Left lung (tissue), 10 donors: ENCODE measurements around the gene KDM8. TPM values are rescaled to one million over a fixed set of nuclear protein-coding genes. Genes with fewer than 3 reads are reported as not detected.

Experiments used
- ATAC-seq: fragments of 200-7000 bp; cut with Tn5 transposase; one replicate; pipeline ENCODE4 v1.9.1; 2020; ENCODE audit warnings: moderate library complexity
- DNase-seq, 4 donors: peaks; one replicate each; pipeline ENCODE4 v3.0.0-alpha.2; 2013 to 2020
- H3K27ac ChIP-seq, 2 donors: fragments of 200-600 bp; sonication (generic) in 1 of 2; one replicate each; pipeline versions ENCODE4 v1.5.0 to v1.8.0; 2020 to 2021
- H3K27me3 ChIP-seq, 2 donors: fragments of 200-600 bp; sonication (generic) in 1 of 2; one replicate each; pipeline versions ENCODE4 v1.5.0 to v1.8.0; 2020 to 2021
- H3K36me3 ChIP-seq, 2 donors: fragments of 200-600 bp; sonication (generic) in 1 of 2; one replicate each; pipeline versions ENCODE4 v1.5.0 to v1.8.0; 2020 to 2021
- H3K4me1 ChIP-seq, 2 donors: fragments of 200-600 bp; one replicate each; pipeline ENCODE4 v1.8.0; 2021
- H3K4me3 ChIP-seq, 2 donors: fragments of 200-600 bp; sonication (generic) in 1 of 2; one replicate each; pipeline versions ENCODE4 v1.5.0 to v1.8.0; 2020 to 2021; ENCODE audit warnings: mild to moderate bottlenecking in 1 of 2
- H3K9me3 ChIP-seq, 2 donors: fragments of 200-600 bp; sonication (generic) in 1 of 2; one replicate each; pipeline versions ENCODE4 v1.5.0 to v1.8.0; 2020 to 2021
- intact Hi-C, 2 donors: fragments of 100-400 bp; cut with DNase I; formaldehyde crosslinking; loops; one replicate each; pipeline versions ENCODE4 v1.11.2 to v1.14.2; 2022
- polyA plus RNA-seq, 6 donors: library from polyadenylated mRNA; unstranded; fragments of 120-200 nt; gene quantifications; one replicate each; pipeline ENCODE4 v1.2.1, GENCODE V29; 2013; ENCODE audit not compliant: insufficient read length in 6 of 6
- total RNA-seq, 2 donors: library from RNA; stranded (reverse); fragmentation: NEBNext Ultra II Directional; extraction: Animal tissue kit (Norgen Biotek cat#: 25700); gene quantifications; one replicate each; pipeline ENCODE4 v1.2.1, GENCODE V29; 2021
- TF ChIP-seq, protein P1 (sequence below), 2 donors: fragments of 200-600 bp; sonication (generic) in 1 of 2; IDR thresholded peaks; one replicate each; pipeline versions ENCODE4 v1.5.0 to v1.8.0; 2021; ENCODE audit warnings: antibody characterized with exemption in 2 of 2
- donor health status: DM: no; HTN: yes; CAD: no.
- donor health status: DM: no; HTN: no; CAD: no.

The KDM8 gene
- total and polyA plus RNA-seq, 8 donors: 5.2 to 9.9 (median 8.8) TPM

DNA sequence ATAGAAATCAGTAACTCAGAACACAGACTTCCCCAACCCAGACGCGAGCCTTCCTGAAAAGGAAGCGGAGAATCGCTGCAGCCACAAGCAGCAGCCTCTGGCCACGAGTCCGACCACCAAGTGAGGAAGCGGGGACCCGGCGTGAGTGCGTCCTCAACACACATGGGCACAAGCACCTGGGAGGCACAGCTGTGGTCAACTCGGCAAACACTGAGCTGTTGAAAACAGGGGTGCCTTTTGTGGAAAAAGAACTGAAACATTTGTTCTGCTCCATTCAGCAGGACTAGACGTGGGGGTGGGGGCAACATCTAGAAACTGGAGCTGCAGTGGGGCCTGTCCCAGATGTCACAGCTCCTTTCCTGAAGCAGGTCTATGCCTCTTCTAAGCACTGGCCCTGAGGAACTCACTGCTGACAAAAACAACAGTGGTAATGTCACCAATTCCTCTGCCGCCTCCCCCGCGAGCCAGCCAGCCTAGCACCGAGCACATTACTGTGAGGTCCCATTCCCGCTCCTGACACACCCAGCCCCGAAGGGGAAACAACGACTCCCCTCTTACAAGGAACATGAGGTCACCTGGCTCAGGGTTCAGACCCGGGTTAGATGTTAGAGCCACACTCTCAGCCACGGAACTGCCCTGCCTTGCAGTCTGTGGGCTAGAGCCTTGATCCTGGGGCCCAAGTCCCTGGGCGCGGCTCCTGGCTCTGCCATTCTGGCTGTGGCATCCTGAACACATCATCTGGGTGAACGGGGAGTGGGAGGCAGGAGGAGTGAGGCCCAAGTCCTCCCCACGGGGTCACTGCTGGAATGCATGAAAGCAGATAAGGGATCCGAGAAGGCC is 29.0 kb downstream of the KDM8 start:
- Histone ChIP-seq H3K27me3 (no peaks in the 10 kb centered on the region), H3K4me3 (no peak overlapping the region), H3K36me3 (peaks cover 0 to 45% of the 10 kb centered on the region in 2 donors), H3K9me3 (no peaks in the 10 kb centered on the region), H3K27ac (no peak overlapping the region), H3K4me1 (peaks cover 15 to 48% of the 10 kb centered on the region in 2 donors)
- TF ChIP-seq, protein P1, sequence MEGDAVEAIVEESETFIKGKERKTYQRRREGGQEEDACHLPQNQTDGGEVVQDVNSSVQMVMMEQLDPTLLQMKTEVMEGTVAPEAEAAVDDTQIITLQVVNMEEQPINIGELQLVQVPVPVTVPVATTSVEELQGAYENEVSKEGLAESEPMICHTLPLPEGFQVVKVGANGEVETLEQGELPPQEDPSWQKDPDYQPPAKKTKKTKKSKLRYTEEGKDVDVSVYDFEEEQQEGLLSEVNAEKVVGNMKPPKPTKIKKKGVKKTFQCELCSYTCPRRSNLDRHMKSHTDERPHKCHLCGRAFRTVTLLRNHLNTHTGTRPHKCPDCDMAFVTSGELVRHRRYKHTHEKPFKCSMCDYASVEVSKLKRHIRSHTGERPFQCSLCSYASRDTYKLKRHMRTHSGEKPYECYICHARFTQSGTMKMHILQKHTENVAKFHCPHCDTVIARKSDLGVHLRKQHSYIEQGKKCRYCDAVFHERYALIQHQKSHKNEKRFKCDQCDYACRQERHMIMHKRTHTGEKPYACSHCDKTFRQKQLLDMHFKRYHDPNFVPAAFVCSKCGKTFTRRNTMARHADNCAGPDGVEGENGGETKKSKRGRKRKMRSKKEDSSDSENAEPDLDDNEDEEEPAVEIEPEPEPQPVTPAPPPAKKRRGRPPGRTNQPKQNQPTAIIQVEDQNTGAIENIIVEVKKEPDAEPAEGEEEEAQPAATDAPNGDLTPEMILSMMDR (IDR thresholded peaks at IDR 0.05): no peak
- no peak for ATAC-seq
- peak in 1 of 4 donors; percentile 32 for DNase-seq
- intact Hi-C loops: loop anchor here in 1 of 2 donors (5.0 kb wide), 1 partner anchor 135 kb away; no protein-coding TSS in a partner anchor

DNA sequence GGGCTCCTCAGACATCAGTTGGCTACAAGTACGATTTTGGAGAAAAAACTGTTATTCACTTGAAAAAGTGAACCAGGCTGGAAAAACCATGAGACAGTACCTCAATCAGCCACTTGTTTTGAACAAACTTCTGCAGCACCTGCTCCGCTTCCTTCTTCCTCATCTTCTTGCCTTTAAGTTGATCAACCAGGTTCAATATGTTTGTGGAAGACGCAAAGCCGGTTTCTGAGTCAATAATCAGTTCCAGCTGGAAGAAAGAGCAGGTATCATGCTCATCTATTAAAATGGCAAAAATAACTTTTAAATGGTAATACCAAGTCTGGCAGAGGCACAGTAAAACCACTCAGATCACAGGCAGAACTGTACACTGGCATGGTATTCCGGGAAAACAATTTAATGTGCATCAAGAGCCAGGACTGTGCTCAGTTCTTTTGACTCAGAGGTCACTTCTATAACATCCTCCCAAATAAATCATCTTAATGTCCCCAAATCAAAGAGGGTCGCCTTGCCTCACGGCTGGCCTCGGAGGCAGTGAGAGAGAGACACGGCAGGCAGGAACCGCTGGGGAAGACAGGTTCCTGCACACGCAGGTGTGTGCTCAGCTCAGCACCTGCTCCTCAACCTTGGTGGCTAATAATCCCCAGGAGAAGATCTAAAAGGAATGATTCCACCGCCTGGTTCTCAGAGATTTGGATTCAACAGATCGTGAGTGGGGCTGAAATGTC is 29.7 kb downstream of the KDM8 start:
- H3K27me3 ChIP-seq: no peaks in the 10 kb centered on the region
- peaks cover 15 to 56% of the 10 kb centered on the region in 2 donors for H3K4me1 ChIP-seq
- peaks cover 0 to 45% of the 10 kb centered on the region in 2 donors for H3K36me3 ChIP-seq
- no peak for DNase-seq
- peak overlapping the region in 1 of 2 donors; percentile 89 for H3K27ac ChIP-seq
- ATAC-seq: no peak
- H3K9me3 ChIP-seq: no peaks in the 10 kb centered on the region
- TF ChIP-seq, protein P1 (IDR thresholded peaks at IDR 0.05): no peak
- no peak overlapping the region for H3K4me3 ChIP-seq
- intact Hi-C loops: loop anchor here in 1 of 2 donors (5.0 kb wide), 1 partner anchor 134 kb away; no protein-coding TSS in a partner anchor

DNA sequence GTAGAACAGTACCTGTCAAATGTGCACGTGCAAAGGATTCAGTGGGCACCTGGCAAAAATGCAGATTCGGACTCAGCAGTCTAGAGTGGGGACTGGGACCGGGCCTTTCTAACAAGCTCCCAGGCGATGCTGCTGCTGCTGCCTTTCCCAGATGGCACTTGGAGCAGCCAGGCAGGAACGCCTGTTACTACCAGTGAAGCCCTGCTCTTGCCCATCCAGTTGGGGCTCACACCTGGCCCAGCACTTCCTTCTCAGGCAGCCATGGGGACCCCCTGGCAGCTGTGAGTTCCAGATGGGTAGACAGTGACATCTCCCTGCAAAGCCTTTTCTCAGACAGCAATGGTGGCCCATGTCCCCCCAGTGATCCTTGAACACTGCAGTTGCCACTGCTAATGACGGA is 30.4 kb downstream of the KDM8 start:
- no peaks in the 10 kb centered on the region for H3K9me3 ChIP-seq
- ATAC-seq: no peak

DNA sequence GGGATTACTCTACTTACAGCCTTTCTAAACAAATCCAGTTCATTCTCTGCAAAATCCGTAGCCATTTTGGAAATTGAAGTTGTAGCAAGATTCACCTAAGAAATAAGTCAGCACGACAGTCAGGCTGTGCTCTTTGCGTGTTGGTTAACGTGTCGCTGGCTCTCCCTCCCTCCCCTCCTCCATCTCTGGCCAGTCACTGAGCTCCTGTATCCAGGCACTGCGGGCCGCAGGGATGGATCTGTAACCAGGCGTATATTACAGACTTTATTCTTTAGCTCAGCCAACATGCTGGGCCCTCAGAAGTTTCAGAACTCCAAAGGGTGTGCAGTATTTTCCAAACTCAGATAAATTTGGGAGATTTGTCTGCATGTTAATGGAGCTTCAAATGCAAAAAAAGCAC is 30.8 kb downstream of the KDM8 start:
- Histone ChIP-seq H3K27ac (peak overlapping the region in 1 of 2 donors; percentile 89), H3K4me3 (no peak overlapping the region), H3K4me1 (peaks cover 15 to 65% of the 10 kb centered on the region in 2 donors), H3K36me3 (peaks cover 0 to 45% of the 10 kb centered on the region in 2 donors), H3K9me3 (no peaks in the 10 kb centered on the region), H3K27me3 (no peaks in the 10 kb centered on the region)
- intact Hi-C loops: loop anchor here in 1 of 2 donors (5.0 kb wide), 1 partner anchor 133 kb away; no protein-coding TSS in a partner anchor
- TF ChIP-seq, protein P1 (IDR thresholded peaks at IDR 0.05): no peak
- no peak for ATAC-seq
- DNase-seq: peak in 1 of 4 donors; percentile 21

More for the DNA sequence above, 30.4 kb downstream of the KDM8 start:
- peaks cover 15 to 62% of the 10 kb centered on the region in 2 donors for H3K4me1 ChIP-seq
- H3K27me3 ChIP-seq: no peaks in the 10 kb centered on the region
- H3K27ac ChIP-seq: peak overlapping the region in 1 of 2 donors; percentile 89
- intact Hi-C loops: loop anchor here in 1 of 2 donors (5.0 kb wide), 1 partner anchor 134 kb away; no protein-coding TSS in a partner anchor
- H3K36me3 ChIP-seq: peaks cover 0 to 45% of the 10 kb centered on the region in 2 donors
- TF ChIP-seq, protein P1 (IDR thresholded peaks at IDR 0.05): no peak
- DNase-seq: peak in 1 of 4 donors; percentile 30
- no peak overlapping the region for H3K4me3 ChIP-seq
